Measurements from ENCODE around the gene CCNJL. TPM values are rescaled to one million over a fixed set of nuclear protein-coding genes. Genes with fewer than 3 reads are reported as not detected.
A peak's percentile ranks its signal among the peaks of the same experiment; 100 is the strongest.

Gene CCNJL
- total RNA-seq, 2 experiments from 2014 or later, result 0.17 TPM; not detected in 1

DNA sequence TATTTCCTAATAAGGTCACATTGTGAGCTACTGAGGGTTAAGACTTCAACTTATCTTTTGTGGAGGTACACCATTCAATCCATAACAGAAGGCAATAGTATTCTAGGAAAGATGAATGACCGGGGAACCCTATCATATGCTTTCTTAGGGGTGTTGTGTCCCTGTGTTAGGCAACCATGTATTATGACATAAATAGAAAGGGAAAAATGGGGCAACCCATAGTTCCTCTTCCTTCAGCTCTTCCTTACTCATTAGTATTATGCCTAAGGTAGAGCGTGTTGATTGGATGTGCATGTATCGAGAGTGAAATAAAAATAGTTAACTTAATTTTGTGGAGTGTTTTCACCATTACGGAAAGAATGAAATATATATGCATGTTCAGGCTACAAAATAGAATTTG, 6.0 kb upstream of the CCNJL start:
- ATAC-seq (ENCODE audit: low read depth), result no peak
- no peak for DNase-seq
- H3K36me3 Mint-ChIP-seq, result no peaks in the 10 kb centered on the region
- POLR2A ChIA-PET, result no interaction called here
- H3K27me3 Mint-ChIP-seq, result peaks cover 57% of the 10 kb centered on the region
- no peak overlapping the region for H3K27ac Mint-ChIP-seq
- peaks cover 5% of the 10 kb centered on the region for H3K4me1 Mint-ChIP-seq
- no peak overlapping the region for H3K4me3 Mint-ChIP-seq
- H3K9me3 Mint-ChIP-seq, result no peaks in the 10 kb centered on the region

DNA sequence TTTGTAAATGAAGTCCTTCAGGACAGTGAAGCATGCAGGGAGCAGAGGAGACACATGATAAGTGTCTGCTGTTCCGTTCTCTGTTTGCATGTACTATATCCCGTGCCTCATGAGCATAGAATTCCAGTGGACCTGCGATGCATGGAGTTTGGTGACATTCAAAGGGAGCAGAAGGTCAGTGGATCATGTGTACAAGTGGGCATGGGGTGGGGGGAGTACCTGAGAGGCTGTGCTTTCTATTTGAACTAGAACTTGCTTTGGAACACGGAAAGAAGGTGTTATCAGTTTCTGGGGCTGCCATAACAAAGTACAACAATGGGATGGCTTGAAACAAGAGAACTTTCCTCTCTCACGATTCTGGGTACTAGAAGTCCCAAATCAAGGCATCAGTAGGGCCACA, 5.1 kb upstream of the CCNJL start:
- POLR2A ChIA-PET, result no interaction called here
- no peak for ATAC-seq (ENCODE audit: low read depth)
- Mint-ChIP-seq H3K27me3 (peaks cover 65% of the 10 kb centered on the region), H3K4me3 (no peak overlapping the region), H3K9me3 (no peaks in the 10 kb centered on the region), H3K4me1 (peaks cover 10% of the 10 kb centered on the region), H3K27ac (no peak overlapping the region), H3K36me3 (no peaks in the 10 kb centered on the region)
- no peak for DNase-seq

DNA sequence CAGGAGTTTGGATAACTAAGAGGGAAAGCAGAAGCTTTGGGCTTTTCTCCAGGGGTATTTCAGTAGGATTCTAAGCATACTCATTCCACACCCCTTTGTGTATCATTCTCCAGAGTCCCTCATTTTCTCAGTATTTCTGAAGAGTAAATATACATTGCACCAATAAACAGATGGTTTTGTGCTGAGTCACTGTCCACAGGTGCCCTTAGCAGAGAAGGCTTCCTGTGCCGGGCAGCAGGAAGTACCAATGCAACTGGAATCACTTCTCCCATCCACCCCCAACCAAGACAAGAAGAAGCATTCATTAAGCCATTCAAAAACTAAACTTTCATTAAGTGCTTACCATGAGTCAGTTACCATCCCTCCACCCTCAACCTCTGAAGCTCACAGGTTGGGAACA, 3.6 kb upstream of the CCNJL start:
- Mint-ChIP-seq H3K4me1 (peaks cover 11% of the 10 kb centered on the region), H3K4me3 (no peak overlapping the region), H3K36me3 (no peaks in the 10 kb centered on the region), H3K27ac (no peak overlapping the region), H3K27me3 (peaks cover 73% of the 10 kb centered on the region), H3K9me3 (no peaks in the 10 kb centered on the region)
- no peak for DNase-seq
- POLR2A ChIA-PET, result no interaction called here
- no peak for ATAC-seq (ENCODE audit: low read depth)

DNA sequence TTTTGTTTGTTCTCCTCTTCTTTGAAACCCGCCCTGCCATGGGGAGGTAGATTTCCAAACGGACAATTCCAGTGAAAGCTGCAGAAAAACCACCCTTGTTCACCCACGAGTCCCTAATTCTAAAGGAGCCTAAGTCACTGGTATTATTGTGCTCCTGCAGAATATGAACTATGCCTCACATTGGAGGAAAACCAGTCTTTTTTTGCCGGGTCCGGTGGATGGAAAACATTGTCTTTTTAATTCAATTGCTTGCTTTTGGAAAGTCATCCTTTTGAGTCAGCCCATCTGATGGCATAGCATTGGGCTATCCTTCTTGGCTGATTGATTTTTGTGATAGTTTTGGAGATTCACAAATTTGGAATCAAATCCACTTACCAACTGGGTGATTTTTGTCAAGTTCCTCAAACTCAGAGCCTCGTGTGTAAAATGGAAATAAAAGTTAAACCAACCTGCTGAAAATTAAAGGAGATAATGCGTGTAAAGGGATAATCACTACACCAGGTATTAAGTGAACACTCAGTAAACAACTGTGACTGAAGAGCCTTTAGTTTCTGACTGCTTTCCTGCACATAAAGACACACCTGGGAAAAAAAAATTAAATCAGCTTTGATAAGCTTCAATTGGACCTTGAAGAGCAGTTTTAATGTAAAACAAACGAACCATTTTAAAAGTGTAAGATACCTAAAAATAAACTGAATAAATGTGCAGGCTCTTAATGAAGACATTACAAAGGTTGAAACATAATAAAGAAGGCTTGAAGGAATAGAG, 780 bp upstream of the CCNJL start:
- H3K27ac Mint-ChIP-seq, result no peak overlapping the region
- no peaks in the 10 kb centered on the region for H3K36me3 Mint-ChIP-seq
- peak overlapping the region; percentile 76 for H3K4me3 Mint-ChIP-seq
- H3K27me3 Mint-ChIP-seq, result peaks cover 79% of the 10 kb centered on the region
- no peak for DNase-seq
- POLR2A ChIA-PET, result no interaction called here
- peaks cover 11% of the 10 kb centered on the region for H3K4me1 Mint-ChIP-seq
- ATAC-seq (ENCODE audit: low read depth), result no peak
- H3K9me3 Mint-ChIP-seq, result no peaks in the 10 kb centered on the region

DNA sequence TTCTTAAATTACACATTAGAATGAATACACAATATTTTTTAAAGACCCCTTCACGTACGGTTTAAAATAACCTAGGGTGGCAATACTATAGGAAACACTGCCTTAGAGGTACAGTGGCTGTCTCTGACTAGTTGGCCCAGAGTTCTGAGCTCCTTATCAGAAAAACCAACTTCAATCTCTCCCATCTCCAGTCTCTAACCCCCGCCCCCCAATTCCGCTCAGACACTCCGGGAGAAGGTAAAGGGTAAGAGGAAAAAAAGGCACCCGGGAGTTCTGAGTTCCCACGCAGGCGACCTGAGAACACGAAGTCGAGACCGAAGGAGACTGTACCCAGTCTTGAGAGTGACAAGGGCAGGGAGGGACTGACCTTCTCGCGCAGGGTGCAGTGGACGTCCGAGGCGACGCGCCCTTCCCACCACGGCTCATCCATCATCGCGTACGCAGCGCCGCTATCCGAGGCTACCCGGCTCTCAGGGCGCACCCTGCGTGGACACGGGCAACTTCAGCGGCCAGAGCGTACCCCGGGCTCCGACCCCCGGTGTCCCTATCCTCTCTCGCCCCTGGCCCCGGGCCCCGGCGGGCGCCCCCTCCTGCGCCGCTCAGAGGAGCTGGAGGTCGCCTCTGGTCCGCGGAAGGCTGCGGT, 752 bp downstream of the CCNJL start:
- peaks cover 11% of the 10 kb centered on the region for H3K4me1 Mint-ChIP-seq
- peak overlapping the region; percentile 70 for H3K4me3 Mint-ChIP-seq
- H3K27me3 Mint-ChIP-seq, result peaks cover 70% of the 10 kb centered on the region
- DNase-seq (peak; percentile 34), ATAC-seq (ENCODE audit: low read depth) (peak; percentile 23)
- no peaks in the 10 kb centered on the region for H3K9me3 Mint-ChIP-seq
- no peaks in the 10 kb centered on the region for H3K36me3 Mint-ChIP-seq
- POLR2A ChIA-PET, result no interaction called here
- H3K27ac Mint-ChIP-seq, result no peak overlapping the region

DNA sequence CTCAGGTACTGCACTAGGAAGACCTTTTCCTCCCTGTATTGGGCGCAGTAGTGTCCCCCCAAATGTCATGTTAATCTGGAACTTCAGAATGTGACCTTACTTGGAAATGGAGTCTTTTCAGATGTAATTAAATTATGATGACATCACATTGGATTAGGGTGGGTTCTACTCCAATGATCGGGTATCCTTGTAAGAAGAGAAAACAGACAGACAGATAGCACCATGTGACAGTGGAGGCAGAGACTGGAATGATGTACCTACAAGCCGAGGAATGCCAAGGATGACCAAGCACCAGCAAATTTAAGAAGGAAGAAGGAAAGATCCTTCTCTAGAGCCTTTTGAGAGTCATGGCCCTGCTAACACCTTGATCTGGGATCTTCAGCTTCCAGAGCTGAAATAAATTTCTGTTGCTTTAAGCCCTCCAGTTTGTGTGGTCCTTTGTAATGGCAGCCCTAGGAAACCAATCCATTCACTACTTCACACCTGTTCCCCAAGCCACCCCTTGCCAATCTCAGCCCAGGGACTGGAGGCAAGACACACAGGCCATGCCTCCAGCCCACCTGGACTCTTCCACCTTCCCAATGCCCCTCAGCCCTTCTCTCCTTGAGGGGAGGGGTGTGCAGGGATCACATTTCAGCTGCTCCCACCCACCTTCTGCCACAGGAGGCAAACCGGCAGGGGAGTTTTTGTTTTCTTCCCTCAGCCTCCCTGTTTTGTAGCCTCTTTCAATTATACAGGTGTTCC, 1.6 kb downstream of the CCNJL start:
- POLR2A ChIA-PET, result no interaction called here
- H3K27me3 Mint-ChIP-seq, result peaks cover 61% of the 10 kb centered on the region
- H3K4me3 Mint-ChIP-seq, result no peak overlapping the region
- no peak overlapping the region for H3K27ac Mint-ChIP-seq
- ATAC-seq (ENCODE audit: low read depth) (no peak), DNase-seq (no peak)
- peaks cover 6% of the 10 kb centered on the region for H3K4me1 Mint-ChIP-seq
- no peaks in the 10 kb centered on the region for H3K9me3 Mint-ChIP-seq
- H3K36me3 Mint-ChIP-seq, result no peaks in the 10 kb centered on the region

DNA sequence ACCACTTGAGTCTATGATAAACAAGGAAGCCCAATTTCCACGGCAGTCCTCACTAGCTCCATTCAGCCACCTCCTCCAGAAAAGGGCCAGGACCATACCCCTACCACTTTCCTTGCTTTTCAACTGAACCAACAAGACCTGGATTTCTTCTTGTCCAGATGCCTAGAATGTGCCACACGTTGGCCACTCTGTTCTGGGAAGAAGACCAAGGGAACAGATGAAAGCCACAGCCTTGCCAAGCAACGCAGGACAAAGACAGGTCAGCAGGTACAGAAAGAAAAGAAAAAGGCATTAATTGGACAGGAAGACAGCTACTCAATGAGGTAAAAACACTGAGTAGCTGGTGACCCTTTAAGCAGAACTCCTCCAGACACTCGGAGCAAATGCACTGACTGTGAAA, 2.2 kb downstream of the CCNJL start:
- peaks cover 58% of the 10 kb centered on the region for H3K27me3 Mint-ChIP-seq
- ATAC-seq (ENCODE audit: low read depth) (no peak), DNase-seq (no peak)
- POLR2A ChIA-PET, result no interaction called here
- no peak overlapping the region for H3K27ac Mint-ChIP-seq
- no peaks in the 10 kb centered on the region for H3K36me3 Mint-ChIP-seq
- H3K4me1 Mint-ChIP-seq, result peaks cover 6% of the 10 kb centered on the region
- no peaks in the 10 kb centered on the region for H3K9me3 Mint-ChIP-seq
- H3K4me3 Mint-ChIP-seq, result no peak overlapping the region

DNA sequence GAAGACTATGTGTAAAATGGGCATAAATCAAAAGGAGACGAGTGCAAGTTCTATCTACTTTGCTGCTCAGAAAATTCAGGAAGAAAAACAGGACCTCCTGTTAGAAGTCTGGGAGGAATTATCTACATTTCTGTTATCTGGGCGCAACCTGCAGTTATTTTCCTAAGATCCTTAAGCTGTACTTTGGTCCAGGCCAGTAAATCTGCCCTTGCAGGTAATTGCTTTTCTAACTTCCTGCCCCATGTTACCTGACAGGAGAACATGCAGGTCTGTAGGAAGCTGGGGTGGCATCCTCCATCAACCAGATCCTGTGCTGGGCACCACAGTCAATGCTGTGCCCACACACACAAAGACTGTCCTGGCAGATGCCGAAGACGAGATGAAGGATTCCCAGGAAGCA, 5.7 kb downstream of the CCNJL start:
- Mint-ChIP-seq H3K4me3 (no peak overlapping the region), H3K27ac (no peak overlapping the region), H3K4me1 (peaks cover 2% of the 10 kb centered on the region), H3K36me3 (no peaks in the 10 kb centered on the region), H3K27me3 (peaks cover 32% of the 10 kb centered on the region), H3K9me3 (no peaks in the 10 kb centered on the region)
- no peak for DNase-seq
- no peak for ATAC-seq (ENCODE audit: low read depth)
- POLR2A ChIA-PET, result no interaction called here

DNA sequence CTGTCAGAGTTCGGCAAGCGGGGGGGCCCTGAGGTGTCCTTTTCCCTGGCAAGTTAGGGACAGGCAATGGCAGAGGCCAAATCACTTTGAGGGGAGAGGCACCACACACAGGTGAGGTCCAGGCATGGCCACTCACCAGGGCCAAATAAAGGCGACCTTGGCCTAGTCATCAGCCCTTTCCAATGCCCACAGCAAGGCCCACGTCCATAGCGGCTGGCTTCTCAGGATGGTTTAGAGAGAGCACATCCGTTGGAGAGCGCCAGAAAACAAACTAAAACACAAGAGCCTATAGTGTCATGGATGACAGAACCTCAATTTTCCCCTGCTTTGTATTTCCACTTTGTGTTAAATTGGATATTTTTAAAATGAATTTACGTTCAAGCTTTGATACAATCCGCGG, 7.0 kb downstream of the CCNJL start:
- ATAC-seq (ENCODE audit: low read depth), result no peak
- Mint-ChIP-seq H3K36me3 (no peaks in the 10 kb centered on the region), H3K4me3 (no peak overlapping the region), H3K9me3 (no peaks in the 10 kb centered on the region), H3K4me1 (no peaks in the 10 kb centered on the region), H3K27ac (no peak overlapping the region), H3K27me3 (peaks cover 19% of the 10 kb centered on the region)
- DNase-seq, result no peak
- POLR2A ChIA-PET, result no interaction called here

DNA sequence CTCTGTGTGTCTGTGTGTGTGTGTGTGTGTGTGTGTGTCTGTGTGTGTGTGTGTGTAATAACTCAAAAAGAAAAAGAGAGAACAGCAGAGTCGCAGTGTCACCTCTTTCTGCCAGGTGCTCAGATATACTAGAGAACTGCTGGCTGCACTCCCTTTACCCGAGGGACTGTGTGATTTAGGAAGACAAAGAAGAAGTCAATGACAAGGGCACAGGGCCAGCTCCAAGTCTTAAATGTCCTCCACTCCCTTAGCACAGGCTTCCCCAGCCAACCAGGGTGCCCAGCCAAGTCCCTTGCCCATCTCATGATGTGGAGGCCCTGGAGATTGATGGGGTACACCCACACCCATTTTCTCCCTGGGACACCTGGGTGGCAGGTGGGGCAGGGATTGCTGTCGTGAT, 8.7 kb downstream of the CCNJL start:
- no peak overlapping the region for H3K27ac Mint-ChIP-seq
- POLR2A ChIA-PET, result no interaction called here
- no peak overlapping the region for H3K4me3 Mint-ChIP-seq
- H3K4me1 Mint-ChIP-seq, result no peaks in the 10 kb centered on the region
- H3K9me3 Mint-ChIP-seq, result no peaks in the 10 kb centered on the region
- ATAC-seq (ENCODE audit: low read depth) (no peak), DNase-seq (no peak)
- H3K36me3 Mint-ChIP-seq, result no peaks in the 10 kb centered on the region
- H3K27me3 Mint-ChIP-seq, result peaks cover 10% of the 10 kb centered on the region

DNA sequence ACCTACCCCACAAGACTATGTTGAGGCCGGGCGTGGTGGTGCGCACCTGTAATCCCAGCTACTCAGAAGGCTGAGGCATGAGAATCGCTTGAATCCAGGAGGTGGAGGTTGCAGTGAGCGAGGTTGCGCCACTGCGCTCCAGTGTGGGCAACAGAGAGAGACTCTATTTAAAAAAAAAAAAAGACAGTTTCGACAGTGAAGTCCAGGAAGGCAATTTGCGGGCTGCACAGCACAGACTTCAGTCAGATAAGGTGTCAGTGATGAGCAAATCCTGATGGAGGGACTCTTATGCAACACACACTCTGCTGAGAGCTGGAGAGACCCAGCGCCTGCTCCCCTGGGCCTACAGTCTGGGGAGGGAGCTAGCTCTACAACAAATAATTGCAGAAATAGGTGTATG, 14.2 kb downstream of the CCNJL start:
- no peak overlapping the region for H3K27ac Mint-ChIP-seq
- H3K4me1 Mint-ChIP-seq, result no peaks in the 10 kb centered on the region
- peaks cover 2% of the 10 kb centered on the region for H3K27me3 Mint-ChIP-seq
- DNase-seq (no peak), ATAC-seq (ENCODE audit: low read depth) (no peak)
- H3K4me3 Mint-ChIP-seq, result no peak overlapping the region
- no peaks in the 10 kb centered on the region for H3K9me3 Mint-ChIP-seq
- H3K36me3 Mint-ChIP-seq, result no peaks in the 10 kb centered on the region
- POLR2A ChIA-PET, result no interaction called here

DNA sequence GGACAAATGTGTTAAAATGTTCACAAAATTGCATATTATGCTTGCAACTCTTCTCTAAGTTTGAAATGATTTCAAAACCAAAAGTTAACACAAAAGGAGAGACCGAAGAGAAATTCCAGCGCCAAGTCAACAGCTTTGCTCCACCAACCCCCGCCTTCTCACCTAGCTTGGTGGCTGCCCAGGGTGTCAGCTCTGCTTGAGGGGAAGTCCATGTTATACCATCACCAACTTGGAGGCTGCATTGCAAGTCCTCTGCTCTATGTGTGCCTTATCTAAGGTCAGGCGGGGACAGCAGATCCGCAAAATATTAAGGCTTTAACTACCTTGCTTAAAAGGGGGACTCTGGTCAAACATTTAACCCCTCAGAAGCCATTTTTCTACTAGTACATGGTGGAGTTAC, 14.6 kb downstream of the CCNJL start:
- H3K27me3 Mint-ChIP-seq, result peaks cover 2% of the 10 kb centered on the region
- DNase-seq (no peak), ATAC-seq (ENCODE audit: low read depth) (no peak)
- POLR2A ChIA-PET, result no interaction called here
- H3K4me1 Mint-ChIP-seq, result no peaks in the 10 kb centered on the region
- no peaks in the 10 kb centered on the region for H3K36me3 Mint-ChIP-seq
- H3K4me3 Mint-ChIP-seq, result no peak overlapping the region
- no peak overlapping the region for H3K27ac Mint-ChIP-seq
- no peaks in the 10 kb centered on the region for H3K9me3 Mint-ChIP-seq

DNA sequence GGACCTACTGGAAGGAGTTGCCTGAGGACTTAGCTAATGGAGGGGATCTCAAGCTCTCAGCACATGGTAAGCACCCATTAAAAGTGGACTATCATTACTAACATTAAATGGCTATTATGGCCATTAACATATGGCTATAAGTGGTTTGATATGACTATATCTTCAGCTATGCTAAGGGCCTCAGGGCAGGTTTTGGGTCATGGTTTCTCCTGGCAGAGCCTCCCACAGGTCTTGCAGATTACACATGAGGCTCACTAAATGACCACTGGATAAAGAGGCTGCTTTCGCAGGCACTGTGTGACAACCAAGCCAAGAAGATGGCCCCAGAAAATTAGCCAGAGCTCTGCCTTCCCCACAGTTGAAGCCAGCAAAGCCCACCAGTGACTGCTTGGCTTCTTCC, 15.4 kb downstream of the CCNJL start:
- no peak overlapping the region for H3K27ac Mint-ChIP-seq
- POLR2A ChIA-PET, result no interaction called here
- no peaks in the 10 kb centered on the region for H3K4me1 Mint-ChIP-seq
- H3K36me3 Mint-ChIP-seq, result no peaks in the 10 kb centered on the region
- no peaks in the 10 kb centered on the region for H3K9me3 Mint-ChIP-seq
- no peak overlapping the region for H3K4me3 Mint-ChIP-seq
- no peak for DNase-seq
- no peak for ATAC-seq (ENCODE audit: low read depth)
- H3K27me3 Mint-ChIP-seq, result peaks cover 2% of the 10 kb centered on the region

DNA sequence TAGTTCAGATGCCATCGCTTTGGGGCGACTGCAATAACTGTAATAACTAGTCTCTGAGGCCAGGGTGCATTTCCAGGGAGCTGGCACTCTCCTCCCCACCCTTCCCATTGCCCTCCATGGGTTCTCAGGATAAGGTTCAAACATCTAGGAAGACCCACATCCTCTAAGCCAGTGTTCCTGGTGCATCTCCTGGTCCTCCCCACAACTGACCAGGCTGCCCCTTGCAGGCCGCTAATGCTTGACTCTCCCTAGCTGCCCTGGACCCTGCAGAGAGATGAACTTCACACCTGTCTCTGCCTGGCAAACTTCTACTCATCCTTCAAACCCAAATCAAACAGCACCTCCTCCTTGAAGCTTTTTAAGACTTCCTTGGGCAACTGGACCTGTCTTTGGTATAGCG, 15.9 kb downstream of the CCNJL start:
- no peak for ATAC-seq (ENCODE audit: low read depth)

More for the DNA sequence above, 15.9 kb downstream of the CCNJL start:
- POLR2A ChIA-PET, result no interaction called here
- H3K4me3 Mint-ChIP-seq, result no peak overlapping the region
- peaks cover 2% of the 10 kb centered on the region for H3K27me3 Mint-ChIP-seq
- H3K36me3 Mint-ChIP-seq, result no peaks in the 10 kb centered on the region
- no peak overlapping the region for H3K27ac Mint-ChIP-seq
- DNase-seq, result no peak
- H3K9me3 Mint-ChIP-seq, result no peaks in the 10 kb centered on the region
- H3K4me1 Mint-ChIP-seq, result no peaks in the 10 kb centered on the region

Measured in activated naive CD8-positive, alpha-beta T cell treated with anti-CD3 and anti-CD28 coated beads, Interleukin-2, amount 10 ng/mL, durations not matched to agents 7 days and 5 days (primary cell).